ENCODE measurements around the gene XKRX. TPM values are rescaled to one million over a fixed set of nuclear protein-coding genes. Genes with fewer than 3 reads are reported as not detected.

The XKRX gene
- total RNA-seq, 1 experiment from 2014 or later = not detected

- no peaks in the 10 kb centered on the region for H3K36me3 ChIP-seq (ENCODE audit: insufficient read depth, low read length)
- no peak overlapping the region for H3K27ac ChIP-seq (ENCODE audit: low read length)
- DNase-seq = no peak
Observed at GRCh38 chrX:100880368-100880767, 48.3 kb downstream of the XKRX start.

DNA sequence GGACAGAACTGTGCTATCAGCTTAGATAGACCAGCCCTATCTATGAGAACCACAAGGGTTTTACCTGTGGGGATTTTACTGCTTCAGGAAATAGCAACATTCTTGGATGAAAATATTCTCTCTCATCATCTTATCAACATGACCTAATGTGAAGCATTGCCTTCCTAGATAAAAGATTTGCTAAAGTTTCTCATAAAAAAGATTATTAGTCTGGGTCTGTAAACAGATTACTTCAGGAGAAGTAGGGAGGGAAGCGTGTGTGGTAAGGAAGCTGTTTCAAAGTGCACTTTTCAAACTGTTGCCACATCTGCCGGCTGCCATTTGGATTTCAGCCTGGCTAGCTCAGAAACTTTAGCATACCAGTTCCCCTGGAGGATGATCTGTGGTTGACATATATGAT, 54.4 kb downstream of the XKRX start, which contains the start of gene NOX1:
TSS of gene NOX1 (minus strand) at position 35 of the 400 bp plus-strand sequence. CDS start 220 bp downstream, outside the sequence.
- no peak within 1 kb of the TSS for H3K4me2 ChIP-seq (ENCODE audit: low read depth, low read length, poor library complexity, severe bottlenecking)
- no peak within 1 kb of the TSS for H3K27ac ChIP-seq (ENCODE audit: low read length)
- no peaks in the 10 kb centered on the region for H3K36me3 ChIP-seq (ENCODE audit: insufficient read depth, low read length)
- no peaks in the 10 kb centered on the region for H3K9me3 ChIP-seq (ENCODE audit: low read length)
- no peaks in the 10 kb centered on the region for H3K4me1 ChIP-seq (ENCODE audit: low read length)
- H3K4me3 ChIP-seq (ENCODE audit: low read length) = no peak within 1 kb of the TSS
- H3K27me3 ChIP-seq (ENCODE audit: low read length) = no peaks in the 10 kb centered on the region
- no peaks in the 10 kb centered on the region for H4K20me1 ChIP-seq (ENCODE audit: insufficient read depth, low read depth, low read length)
- no peak within 1 kb of the TSS for H2AFZ ChIP-seq (ENCODE audit: low read length)
- no peaks in the 10 kb centered on the region for H3K79me2 ChIP-seq (ENCODE audit: low read length)
- no peak within 1 kb of the TSS for H3K9ac ChIP-seq (ENCODE audit: low read length)
- no peak for DNase-seq
- no peaks in the 10 kb centered on the region for H3K9me2 ChIP-seq (replicated peaks; ENCODE audit: insufficient read depth, low read length)

More at GRCh38 chrX:100880368-100880767, 48.3 kb downstream of the XKRX start:
- Histone ChIP-seq H4K20me1 (ENCODE audit: insufficient read depth, low read depth, low read length) (no peaks in the 10 kb centered on the region), H3K4me3 (ENCODE audit: low read length) (no peak overlapping the region), H3K9me2 (replicated peaks; ENCODE audit: insufficient read depth, low read length) (no peaks in the 10 kb centered on the region), H3K79me2 (ENCODE audit: low read length) (no peaks in the 10 kb centered on the region), H3K4me1 (ENCODE audit: low read length) (no peaks in the 10 kb centered on the region), H3K9ac (ENCODE audit: low read length) (no peak overlapping the region), H3K4me2 (ENCODE audit: low read depth, low read length, poor library complexity, severe bottlenecking) (no peak overlapping the region), H2AFZ (ENCODE audit: low read length) (no peak overlapping the region), H3K9me3 (ENCODE audit: low read length) (no peaks in the 10 kb centered on the region), H3K27me3 (ENCODE audit: low read length) (no peaks in the 10 kb centered on the region)

DNA sequence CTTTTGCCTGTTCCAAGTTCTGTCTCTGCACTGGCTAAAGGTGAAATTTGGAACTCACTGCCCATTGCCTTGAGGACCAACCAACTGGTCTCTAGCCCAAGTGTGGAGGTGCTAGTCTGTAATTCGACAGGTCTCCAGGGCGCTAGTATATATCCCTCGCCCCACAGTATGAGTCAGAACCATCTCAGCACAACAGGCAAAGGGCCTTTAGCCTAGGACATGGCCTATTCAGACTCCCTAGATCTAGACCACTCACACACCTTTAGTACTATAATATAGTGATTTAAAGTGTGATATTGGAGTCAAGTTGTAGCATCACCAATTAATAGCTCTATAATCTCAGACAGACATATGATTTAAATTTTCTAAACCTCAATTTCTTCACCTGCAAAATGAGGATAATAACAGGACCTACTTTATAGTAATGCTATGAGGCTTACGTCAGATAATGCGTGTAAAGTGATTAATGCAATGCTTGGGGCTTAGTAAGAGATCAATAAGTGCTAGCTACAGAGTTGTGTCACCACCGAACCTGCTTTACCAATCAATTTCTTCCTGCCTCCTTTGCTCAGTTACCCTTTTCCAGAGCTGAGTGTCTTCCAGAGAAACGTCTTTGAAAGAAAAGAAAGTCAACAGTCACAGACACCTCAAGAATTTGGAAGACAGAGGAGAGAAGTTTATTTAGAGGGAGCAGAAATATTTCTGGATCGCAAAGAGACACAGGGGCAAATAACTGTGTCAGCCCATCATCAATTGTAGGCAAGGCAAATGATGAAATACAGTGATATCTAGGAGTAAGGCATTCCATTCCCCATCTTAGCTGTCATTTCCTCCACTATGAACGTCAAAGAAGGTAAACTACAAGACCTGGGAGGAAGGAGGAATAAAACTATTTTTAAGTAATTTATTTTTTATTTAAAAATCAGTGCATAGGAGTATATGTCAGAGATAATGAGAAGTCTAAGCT, 56.8 kb downstream of the XKRX start:
- no peaks in the 10 kb centered on the region for H3K27me3 ChIP-seq (ENCODE audit: low read length)
- H3K4me2 ChIP-seq (ENCODE audit: low read depth, low read length, poor library complexity, severe bottlenecking) = no peak overlapping the region
- no peak overlapping the region for H3K4me3 ChIP-seq (ENCODE audit: low read length)
- no peaks in the 10 kb centered on the region for H3K9me2 ChIP-seq (replicated peaks; ENCODE audit: insufficient read depth, low read length)
- H3K27ac ChIP-seq (ENCODE audit: low read length) = no peak overlapping the region
- no peaks in the 10 kb centered on the region for H3K79me2 ChIP-seq (ENCODE audit: low read length)
- H3K9me3 ChIP-seq (ENCODE audit: low read length) = no peaks in the 10 kb centered on the region
- H3K36me3 ChIP-seq (ENCODE audit: insufficient read depth, low read length) = no peaks in the 10 kb centered on the region
- H3K9ac ChIP-seq (ENCODE audit: low read length) = no peak overlapping the region
- no peaks in the 10 kb centered on the region for H4K20me1 ChIP-seq (ENCODE audit: insufficient read depth, low read depth, low read length)
- H3K4me1 ChIP-seq (ENCODE audit: low read length) = no peaks in the 10 kb centered on the region
- no peak overlapping the region for H2AFZ ChIP-seq (ENCODE audit: low read length)
- no peak for DNase-seq

GRCh38 chrX:100870527-100870926, 58.2 kb downstream of the XKRX start:
- Histone ChIP-seq H3K9me3 (ENCODE audit: low read length) (no peaks in the 10 kb centered on the region), H3K36me3 (ENCODE audit: insufficient read depth, low read length) (no peaks in the 10 kb centered on the region), H3K9me2 (replicated peaks; ENCODE audit: insufficient read depth, low read length) (no peaks in the 10 kb centered on the region), H3K9ac (ENCODE audit: low read length) (no peak overlapping the region), H3K79me2 (ENCODE audit: low read length) (no peaks in the 10 kb centered on the region), H3K4me3 (ENCODE audit: low read length) (no peak overlapping the region), H2AFZ (ENCODE audit: low read length) (no peak overlapping the region), H3K27ac (ENCODE audit: low read length) (no peak overlapping the region), H3K4me2 (ENCODE audit: low read depth, low read length, poor library complexity, severe bottlenecking) (no peak overlapping the region), H3K27me3 (ENCODE audit: low read length) (no peaks in the 10 kb centered on the region), H3K4me1 (ENCODE audit: low read length) (no peaks in the 10 kb centered on the region), H4K20me1 (ENCODE audit: insufficient read depth, low read depth, low read length) (no peaks in the 10 kb centered on the region)
- DNase-seq = no peak

DNA sequence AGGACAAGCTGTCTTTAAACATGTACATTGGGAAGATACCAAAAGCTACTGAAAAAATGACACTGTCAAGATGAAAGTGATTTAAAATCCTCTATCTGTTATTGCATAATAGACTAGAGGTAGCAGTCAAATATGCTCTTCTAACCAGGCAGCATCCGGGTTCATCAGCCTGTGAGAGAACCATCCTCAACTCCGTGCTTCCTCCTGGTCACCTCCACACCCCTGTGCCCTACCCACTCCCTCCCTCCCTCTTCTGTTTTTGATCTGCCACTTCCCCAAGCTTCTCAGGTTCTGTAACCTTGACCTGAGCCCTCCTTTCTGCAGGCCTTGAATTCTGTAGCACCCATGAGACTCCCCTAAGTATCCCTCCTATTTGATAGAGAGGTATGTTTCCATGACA, 60.4 kb downstream of the XKRX start:
- Histone ChIP-seq H3K4me3 (ENCODE audit: low read length) (no peak overlapping the region), H3K27me3 (ENCODE audit: low read length) (no peaks in the 10 kb centered on the region), H3K4me1 (ENCODE audit: low read length) (no peaks in the 10 kb centered on the region), H3K4me2 (ENCODE audit: low read depth, low read length, poor library complexity, severe bottlenecking) (no peak overlapping the region), H3K9me2 (replicated peaks; ENCODE audit: insufficient read depth, low read length) (no peaks in the 10 kb centered on the region), H4K20me1 (ENCODE audit: insufficient read depth, low read depth, low read length) (no peaks in the 10 kb centered on the region), H3K27ac (ENCODE audit: low read length) (no peak overlapping the region), H3K36me3 (ENCODE audit: insufficient read depth, low read length) (no peaks in the 10 kb centered on the region), H3K9ac (ENCODE audit: low read length) (no peak overlapping the region), H2AFZ (ENCODE audit: low read length) (no peak overlapping the region), H3K9me3 (ENCODE audit: low read length) (no peaks in the 10 kb centered on the region), H3K79me2 (ENCODE audit: low read length) (no peaks in the 10 kb centered on the region)
- DNase-seq = no peak

DNA sequence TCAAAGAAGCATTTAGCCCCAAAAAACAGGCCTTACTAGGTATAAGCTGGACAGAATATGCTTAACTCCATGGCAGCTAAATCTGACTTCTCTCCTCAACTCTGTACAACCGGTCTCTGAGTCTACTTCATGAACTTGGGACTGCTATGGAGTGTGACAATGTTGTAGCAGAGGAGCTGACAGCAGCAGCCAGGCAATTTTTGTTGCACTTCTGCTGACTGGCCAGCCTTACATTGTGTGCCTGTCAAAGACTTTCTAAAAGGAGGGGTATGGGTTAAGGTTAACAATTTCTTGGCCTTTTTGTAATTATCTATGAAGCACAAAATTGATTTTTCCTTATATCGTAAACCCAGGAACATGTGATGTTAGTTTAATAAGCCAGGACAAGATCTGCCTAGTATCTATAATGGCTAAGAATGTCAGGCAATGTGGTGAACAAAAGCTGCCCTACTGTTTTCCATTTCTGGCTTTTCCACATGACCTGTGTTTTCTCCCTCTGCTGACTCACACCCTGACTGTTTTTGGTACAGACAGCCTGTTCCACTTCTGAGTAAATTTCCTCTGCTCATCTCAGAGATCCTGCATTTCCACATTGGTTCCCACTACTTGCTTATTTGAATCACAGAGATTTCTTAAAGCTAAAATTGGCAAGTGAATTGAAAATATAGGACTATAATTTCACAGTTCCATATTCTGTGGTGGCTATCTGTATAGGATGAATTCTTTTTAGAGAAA, 63.9 kb downstream of the XKRX start:
- no peaks in the 10 kb centered on the region for H3K79me2 ChIP-seq (ENCODE audit: low read length)
- no peak for DNase-seq
- no peaks in the 10 kb centered on the region for H3K36me3 ChIP-seq (ENCODE audit: insufficient read depth, low read length)
- no peaks in the 10 kb centered on the region for H3K4me1 ChIP-seq (ENCODE audit: low read length)
- no peaks in the 10 kb centered on the region for H3K9me2 ChIP-seq (replicated peaks; ENCODE audit: insufficient read depth, low read length)
- no peaks in the 10 kb centered on the region for H4K20me1 ChIP-seq (ENCODE audit: insufficient read depth, low read depth, low read length)
- no peaks in the 10 kb centered on the region for H3K9me3 ChIP-seq (ENCODE audit: low read length)
- H3K27me3 ChIP-seq (ENCODE audit: low read length) = no peaks in the 10 kb centered on the region
- no peak overlapping the region for H3K9ac ChIP-seq (ENCODE audit: low read length)
- H3K4me2 ChIP-seq (ENCODE audit: low read depth, low read length, poor library complexity, severe bottlenecking) = no peak overlapping the region
- no peak overlapping the region for H2AFZ ChIP-seq (ENCODE audit: low read length)
- no peak overlapping the region for H3K4me3 ChIP-seq (ENCODE audit: low read length)
- no peak overlapping the region for H3K27ac ChIP-seq (ENCODE audit: low read length)

Other genes starting within 250 kb of the XKRX start
- 0.30 and 1.2 TPM in 2 replicates for gene SYTL4, start 196.8 kb downstream of the XKRX start, total RNA-seq (2014; rRNA removed; shearing (Covaris generic); ENCODE audit: low replicate concordance)
- gene CSTF2, start 108.5 kb downstream of the XKRX start, total RNA-seq (2014; rRNA removed; shearing (Covaris generic); ENCODE audit: low replicate concordance) = 19.5 and 24.9 TPM in 2 replicates
- gene NOX1, start 54.6 kb downstream of the XKRX start, total RNA-seq (2014; rRNA removed; shearing (Covaris generic); ENCODE audit: low replicate concordance) = not detected in 2 replicates
- not detected in 2 replicates for gene ARL13A, start 40.8 kb upstream of the XKRX start, total RNA-seq (2014; rRNA removed; shearing (Covaris generic); ENCODE audit: low replicate concordance)
- gene TRMT2B, start 123.2 kb upstream of the XKRX start, total RNA-seq (2014; rRNA removed; shearing (Covaris generic); ENCODE audit: low replicate concordance) = 11.3 and 11.6 TPM in 2 replicates
- 0.11 TPM in 1 of 2 replicates, not detected in the other for gene TMEM35A, start 150.0 kb upstream of the XKRX start, total RNA-seq (2014; rRNA removed; shearing (Covaris generic); ENCODE audit: low replicate concordance)
- 5.9 and 13.5 TPM in 2 replicates for gene CENPI, start 169.3 kb upstream of the XKRX start, total RNA-seq (2014; rRNA removed; shearing (Covaris generic); ENCODE audit: low replicate concordance)

Data from Karpas-422 (cell line).